Measurements from ENCODE around the gene GNL1.
"Not testable (repeated sequence)": the region's sequence is repeated elsewhere in the genome, so short reads cannot be mapped to it uniquely, and the experiment has no call there.

The GNL1 gene

GRCh38 chr6:30556066-30556905 lies at the start of gene GNL1:
TSS of gene GNL1 (minus strand) at chr6:30556489. CDS start at chr6:30556203, 286 bp downstream.
- intact Hi-C loops (cut with DNase I) = no loop called here
- DNase-seq = peak; percentile 80 to 98 (median 90)

GRCh38 chr6:30603961-30604360 lies 47.7 kb upstream of the GNL1 start:
- DNase-seq = peak in 1 of 10 donors; percentile 61
- intact Hi-C loops (cut with DNase I) = no loop called here

GRCh38 chr6:30601815-30602641 lies 45.7 kb upstream of the GNL1 start:
- peak in 1 of 10 donors; percentile 82 for DNase-seq
- intact Hi-C loops (cut with DNase I) = no loop called here

- peak in 1 of 10 donors; percentile 66 for DNase-seq
- intact Hi-C loops (cut with DNase I) = no loop called here
These were observed 45.1 kb upstream of the GNL1 start for GRCh38 chr6:30601436-30601814.

- DNase-seq = peak in 1 of 10 donors; percentile 82
These were observed 44.2 kb upstream of the GNL1 start for GRCh38 chr6:30600451-30600961.

GRCh38 chr6:30599625-30600324 lies 43.5 kb upstream of the GNL1 start:
- intact Hi-C loops (cut with DNase I) = no loop called here
- DNase-seq = peak in 1 of 10 donors; percentile 32

More at GRCh38 chr6:30600451-30600961, 44.2 kb upstream of the GNL1 start:
- intact Hi-C loops (cut with DNase I) = no loop called here

- intact Hi-C loops (cut with DNase I) = no loop called here
- DNase-seq = peak in 1 of 10 donors; percentile 33
These were observed 42.8 kb upstream of the GNL1 start for GRCh38 chr6:30598912-30599624.

- intact Hi-C loops (cut with DNase I) = not testable (repeated sequence)
- DNase-seq = peak in 8 of 10 donors; percentile 37 to 91 (median 73)
These were observed 41.2 kb upstream of the GNL1 start for GRCh38 chr6:30597315-30598144.

- intact Hi-C loops (cut with DNase I) = no loop called here
- peak in 1 of 10 donors; percentile 1 for DNase-seq
These were observed 36.0 kb upstream of the GNL1 start for GRCh38 chr6:30592287-30592686.

- intact Hi-C loops (cut with DNase I) = no loop called here
These were observed 34.7 kb upstream of the GNL1 start for GRCh38 chr6:30591008-30591407.

GRCh38 chr6:30590509-30590908 lies 34.2 kb upstream of the GNL1 start:
- intact Hi-C loops (cut with DNase I) = no loop called here
- peak in 1 of 10 donors; percentile 32 for DNase-seq

More at GRCh38 chr6:30591008-30591407, 34.7 kb upstream of the GNL1 start:
- peak in 1 of 10 donors; percentile 14 for DNase-seq

GRCh38 chr6:30589754-30590358 lies 33.6 kb upstream of the GNL1 start:
- intact Hi-C loops (cut with DNase I) = no loop called here
- peak in 1 of 10 donors; percentile 26 for DNase-seq

GRCh38 chr6:30583921-30584320 lies 27.6 kb upstream of the GNL1 start:
- peak in 1 of 10 donors; percentile 33 for DNase-seq
- intact Hi-C loops (cut with DNase I) = no loop called here

- intact Hi-C loops (cut with DNase I) = no loop called here
These were observed 21.8 kb upstream of the GNL1 start for GRCh38 chr6:30578051-30578450.

GRCh38 chr6:30573113-30573512 lies 16.8 kb upstream of the GNL1 start:
- DNase-seq = no peak
- intact Hi-C loops (cut with DNase I) = loop anchor here (5.0 kb wide), 1 partner anchor 39 kb away; no protein-coding TSS in a partner anchor

More at GRCh38 chr6:30578051-30578450, 21.8 kb upstream of the GNL1 start:
- peak in 1 of 10 donors; percentile 14 for DNase-seq

- no peak for DNase-seq
- intact Hi-C loops (cut with DNase I) = loop anchor here (5.0 kb wide), 1 partner anchor 40 kb away; no protein-coding TSS in a partner anchor
These were observed 15.9 kb upstream of the GNL1 start for GRCh38 chr6:30572148-30572547.

GRCh38 chr6:30571762-30572082 lies 15.4 kb upstream of the GNL1 start:
- intact Hi-C loops (cut with DNase I) = loop anchor here (1.0 to 5.0 kb wide), 2 partner anchors 14 to 41 kb away; partner anchors contain the start of gene PRR3
- DNase-seq = no peak
